Caco-2 (cell line): ENCODE measurements around the gene RAD51B. TPM values are rescaled to one million over a fixed set of nuclear protein-coding genes. Genes with fewer than 3 reads are reported as not detected.
A peak's percentile ranks its signal among the peaks of the same experiment; 100 is the strongest.

Experiments used
- BruUV-seq: library from RNA; stranded (reverse); fragments of 400-500 nt; replicated peaks from 2 replicates; lab custom pipeline; 2021; lab: Mats Ljungman, UMichigan
- CTCF ChIA-PET: fragments of 300-600 bp; sonication (Branson Sonifier 250); formaldehyde crosslinking; loops from one replicate; lab custom pipeline; 2022; ENCODE audit warnings: antibody characterized with exemption; lab: Charles Lee
- POLR2A ChIA-PET: fragments of 300-600 bp; sonication (Branson Sonifier 250); formaldehyde crosslinking; loops from one replicate; lab custom pipeline; 2022; ENCODE audit warnings: antibody characterized with exemption; lab: Charles Lee
- DNase-seq, 2 experiments: peaks; one replicate each; pipeline versions ENCODE4 v3.0.0 to v3.0.0-alpha.2; 2020 to 2022
- H3K27me3 ChIP-seq: replicated peaks from 2 replicates; pipeline ENCODE4 v1.6.0; 2011; ENCODE audit warnings: low read length; ENCODE audit not compliant: control insufficient read depth, insufficient read depth
- H3K36me3 ChIP-seq: 2 replicates; pipeline ENCODE4 v1.5.1; 2011; ENCODE audit warnings: low read length; ENCODE audit not compliant: control insufficient read depth, insufficient read depth
- H3K4me1 ChIP-seq: fragments of 250-450 bp; sonication (Bioruptor Pico); 2 replicates; pipeline ENCODE4 v1.5.1; 2020; ENCODE audit warnings: mild to moderate bottlenecking
- H3K4me3 ChIP-seq: 2 replicates; pipeline ENCODE4 v1.5.1; 2011; ENCODE audit warnings: low read depth, mild to moderate bottlenecking, control low read depth, low read length
- H3K9me3 ChIP-seq: fragments of 250-450 bp; sonication (Bioruptor Pico); 2 replicates; pipeline ENCODE4 v1.5.1; 2020; ENCODE audit warnings: mild to moderate bottlenecking, moderate library complexity
- H3K27ac Mint-ChIP-seq: one replicate; pipeline ENCODE4 v1.8.0; 2022; ENCODE audit warnings: mixed read lengths; ENCODE audit not compliant: unreplicated experiment
- H3K27me3 Mint-ChIP-seq: one replicate; pipeline ENCODE4 v1.8.0; 2022; ENCODE audit warnings: mixed read lengths; ENCODE audit not compliant: insufficient read depth, unreplicated experiment
- H3K36me3 Mint-ChIP-seq: one replicate; pipeline ENCODE4 v1.8.0; 2022; ENCODE audit warnings: mild to moderate bottlenecking, mixed read lengths; ENCODE audit not compliant: insufficient read depth, unreplicated experiment
- H3K4me1 Mint-ChIP-seq: one replicate; pipeline ENCODE4 v1.8.0; 2022; ENCODE audit warnings: low read depth, mixed read lengths; ENCODE audit not compliant: unreplicated experiment
- H3K4me3 Mint-ChIP-seq: one replicate; pipeline ENCODE4 v1.8.0; 2022; ENCODE audit warnings: mild to moderate bottlenecking, moderate library complexity, mixed read lengths; ENCODE audit not compliant: unreplicated experiment
- H3K9me3 Mint-ChIP-seq: one replicate; pipeline ENCODE4 v1.8.0; 2022; ENCODE audit warnings: mixed read lengths; ENCODE audit not compliant: unreplicated experiment
- intact Hi-C: fragments of 100-400 bp; cut with micrococcal nuclease; formaldehyde crosslinking; loops from one replicate; pipeline ENCODE4 v1.10.0; 2022; ENCODE audit not compliant: unreplicated experiment
- total RNA-seq: library from RNA; stranded (reverse); gene quantifications from 2 replicates; pipeline ENCODE4 v1.2.3, GENCODE V29; 2022
- TF ChIP-seq, protein P1 (sequence below), 2 experiments: fragments of 200-600 bp in 1 of 2; IDR thresholded peaks; 1 replicate in 1 of 2; 2 replicates in 1 of 2; pipeline versions ENCODE4 v1.5.1 to v1.8.0; 2011 to 2022; ENCODE audit warnings: antibody characterized with exemption in 1 of 2, control low read depth in 1 of 2, inconsistent platforms in 1 of 2, low read depth in 1 of 2, low read length in 1 of 2, mild to moderate bottlenecking in 1 of 2, moderate library complexity in 1 of 2; ENCODE audit not compliant: insufficient read depth in 1 of 2, severe bottlenecking in 1 of 2, unreplicated experiment in 1 of 2

RAD51B gene
- total RNA-seq, 1 experiment from 2014 or later, result 16.7 TPM

DNA sequence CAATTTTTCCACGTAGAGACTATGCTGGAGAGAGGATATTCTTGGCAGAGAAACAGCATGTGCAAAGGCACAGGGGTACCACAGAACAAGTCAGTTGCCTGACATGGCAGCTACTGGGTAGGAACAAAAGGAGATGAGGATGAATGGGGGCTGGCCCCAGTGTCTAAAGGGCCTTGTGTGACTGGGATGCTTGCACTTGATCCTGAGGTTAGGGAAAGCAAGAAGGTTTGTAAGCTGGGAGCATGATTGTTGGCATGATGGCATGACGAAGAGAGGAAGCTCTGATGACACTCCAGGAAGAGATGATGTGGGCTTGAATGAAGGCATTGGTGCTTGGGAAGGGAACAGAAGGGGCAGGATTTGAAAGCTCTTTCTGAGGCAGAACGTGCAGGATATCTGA lies 834.2 kb downstream of the RAD51B start:
- no peak overlapping the region for H3K4me3 Mint-ChIP-seq
- Histone ChIP-seq H3K36me3 (no peaks in the 10 kb centered on the region), H3K9me3 (no peaks in the 10 kb centered on the region), H3K27me3 (no peaks in the 10 kb centered on the region), H3K4me3 (no peak overlapping the region), H3K4me1 (peaks cover 28% of the 10 kb centered on the region)
- no peaks in the 10 kb centered on the region for H3K36me3 Mint-ChIP-seq
- POLR2A ChIA-PET, result no interaction called here
- peaks cover 23% of the 10 kb centered on the region for H3K4me1 Mint-ChIP-seq
- H3K9me3 Mint-ChIP-seq, result no peaks in the 10 kb centered on the region
- no TSS peak for BruUV-seq
- H3K27ac Mint-ChIP-seq, result peak overlapping the region; percentile 18
- CTCF ChIA-PET, result interaction anchor here (0.6 to 1.3 kb wide), 2 partner anchors 132 to 220 kb away, joined by 3 read pairs; no protein-coding TSS in a partner anchor
- TF ChIP-seq, protein P1, sequence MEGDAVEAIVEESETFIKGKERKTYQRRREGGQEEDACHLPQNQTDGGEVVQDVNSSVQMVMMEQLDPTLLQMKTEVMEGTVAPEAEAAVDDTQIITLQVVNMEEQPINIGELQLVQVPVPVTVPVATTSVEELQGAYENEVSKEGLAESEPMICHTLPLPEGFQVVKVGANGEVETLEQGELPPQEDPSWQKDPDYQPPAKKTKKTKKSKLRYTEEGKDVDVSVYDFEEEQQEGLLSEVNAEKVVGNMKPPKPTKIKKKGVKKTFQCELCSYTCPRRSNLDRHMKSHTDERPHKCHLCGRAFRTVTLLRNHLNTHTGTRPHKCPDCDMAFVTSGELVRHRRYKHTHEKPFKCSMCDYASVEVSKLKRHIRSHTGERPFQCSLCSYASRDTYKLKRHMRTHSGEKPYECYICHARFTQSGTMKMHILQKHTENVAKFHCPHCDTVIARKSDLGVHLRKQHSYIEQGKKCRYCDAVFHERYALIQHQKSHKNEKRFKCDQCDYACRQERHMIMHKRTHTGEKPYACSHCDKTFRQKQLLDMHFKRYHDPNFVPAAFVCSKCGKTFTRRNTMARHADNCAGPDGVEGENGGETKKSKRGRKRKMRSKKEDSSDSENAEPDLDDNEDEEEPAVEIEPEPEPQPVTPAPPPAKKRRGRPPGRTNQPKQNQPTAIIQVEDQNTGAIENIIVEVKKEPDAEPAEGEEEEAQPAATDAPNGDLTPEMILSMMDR (IDR thresholded peaks at IDR 0.05; ENCODE audit: insufficient read depth in 1 of 2, low read depth in 1 of 2, low read length in 1 of 2, severe bottlenecking in 1 of 2, unreplicated experiment in 1 of 2), result no peak
- intact Hi-C loops, result loop anchor here (10.0 kb wide), 1 partner anchor 169 kb away; no protein-coding TSS in a partner anchor
- no peaks in the 10 kb centered on the region for H3K27me3 Mint-ChIP-seq
- DNase-seq, result no peak

DNA sequence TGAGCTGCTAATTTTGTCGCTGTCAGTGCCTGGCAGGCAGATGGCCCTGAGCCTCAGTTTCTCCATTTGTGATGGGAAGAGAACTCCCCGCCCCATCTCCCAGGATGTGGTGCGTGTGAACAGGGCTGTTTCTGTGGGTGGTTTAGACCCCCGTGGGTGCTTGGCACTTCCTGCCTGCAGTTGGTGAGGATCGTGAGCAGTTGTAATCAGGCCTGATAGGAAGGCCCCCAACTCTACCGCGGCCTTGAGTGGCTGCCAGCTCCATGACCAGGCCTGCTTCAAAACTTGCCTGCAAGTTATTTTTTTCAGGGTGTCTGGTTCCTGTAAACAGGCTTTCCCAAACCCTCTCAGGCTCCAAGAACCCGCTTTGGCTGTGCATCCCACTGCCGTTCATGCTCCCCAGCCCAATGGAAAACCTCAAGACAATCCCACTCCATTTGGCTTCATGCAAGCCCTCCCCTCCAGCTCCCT lies 834.9 kb downstream of the RAD51B start:
- ChIA-PET POLR2A (no interaction called here), CTCF (interaction anchor here (0.5 to 1.3 kb wide), 3 partner anchors 25 to 175 kb away, joined by 3 to 4 read pairs (median 3); no protein-coding TSS in a partner anchor)
- Mint-ChIP-seq H3K9me3 (no peaks in the 10 kb centered on the region), H3K27me3 (no peaks in the 10 kb centered on the region), H3K36me3 (no peaks in the 10 kb centered on the region), H3K4me1 (peaks cover 25% of the 10 kb centered on the region), H3K27ac (no peak overlapping the region), H3K4me3 (no peak overlapping the region)
- Histone ChIP-seq H3K4me1 (peaks cover 35% of the 10 kb centered on the region), H3K9me3 (no peaks in the 10 kb centered on the region), H3K4me3 (no peak overlapping the region), H3K36me3 (no peaks in the 10 kb centered on the region), H3K27me3 (no peaks in the 10 kb centered on the region)
- intact Hi-C loops, result loop anchor here (10.0 kb wide), 1 partner anchor 170 kb away; no protein-coding TSS in a partner anchor
- BruUV-seq, result no TSS peak
- DNase-seq, result no peak
- TF ChIP-seq, protein P1 (IDR thresholded peaks at IDR 0.05; ENCODE audit: insufficient read depth in 1 of 2, low read depth in 1 of 2, low read length in 1 of 2, severe bottlenecking in 1 of 2, unreplicated experiment in 1 of 2), result no peak

DNA sequence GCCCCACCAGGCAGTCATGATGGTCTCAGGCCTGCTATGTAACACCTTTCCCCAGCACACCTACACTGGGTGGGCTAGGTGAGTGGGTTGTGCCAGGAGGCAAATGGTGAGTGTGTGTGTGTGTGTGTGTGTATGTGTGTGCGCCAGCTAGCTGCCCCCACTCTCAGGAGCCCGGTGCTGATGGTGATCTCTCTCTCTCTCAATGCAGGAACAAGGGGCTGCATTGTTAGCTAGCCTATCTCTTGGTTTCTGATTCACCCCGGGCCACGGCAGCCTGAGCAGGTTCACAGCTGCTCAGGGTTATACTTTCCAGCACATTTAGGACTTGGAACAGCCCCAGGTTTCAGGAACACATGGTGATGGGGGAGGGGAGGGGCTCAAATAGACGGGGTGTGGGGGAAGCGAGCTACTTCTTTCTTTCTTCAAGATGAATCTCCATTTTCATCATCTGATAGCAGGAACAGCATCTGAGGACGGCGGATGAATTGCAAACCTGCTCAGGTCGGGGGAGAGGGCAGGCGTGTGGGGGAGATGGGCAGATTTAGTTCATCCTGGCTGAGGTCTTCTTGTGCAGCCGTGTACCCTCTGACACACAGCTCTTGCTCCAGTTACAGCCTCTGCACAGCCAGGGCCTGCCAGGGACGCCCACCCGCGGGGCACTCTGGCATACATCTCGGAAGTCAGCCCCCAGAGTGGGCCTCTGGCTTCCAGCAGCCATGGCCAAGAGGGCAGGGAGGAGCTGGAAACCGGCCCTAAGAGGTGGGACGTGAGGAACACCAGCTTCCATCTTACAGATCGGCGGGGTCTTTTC lies 835.6 kb downstream of the RAD51B start:
- TF ChIP-seq, protein P1 (IDR thresholded peaks at IDR 0.05; ENCODE audit: insufficient read depth in 1 of 2, low read depth in 1 of 2, low read length in 1 of 2, severe bottlenecking in 1 of 2, unreplicated experiment in 1 of 2), result no peak
- CTCF ChIA-PET, result interaction anchor here (0.5 to 1.4 kb wide), 4 partner anchors 26 to 406 kb away, joined by 3 to 4 read pairs (median 4); no protein-coding TSS in a partner anchor
- no TSS peak for BruUV-seq
- no peaks in the 10 kb centered on the region for H3K9me3 Mint-ChIP-seq
- intact Hi-C loops, result loop anchor here (5.0 to 10.0 kb wide), 2 partner anchors 170 to 408 kb away; no protein-coding TSS in a partner anchor
- H3K27me3 Mint-ChIP-seq, result no peaks in the 10 kb centered on the region
- no peaks in the 10 kb centered on the region for H3K27me3 ChIP-seq
- H3K4me1 Mint-ChIP-seq, result peaks cover 25% of the 10 kb centered on the region
- no peak for DNase-seq
- no peaks in the 10 kb centered on the region for H3K36me3 Mint-ChIP-seq
- H3K4me1 ChIP-seq, result peaks cover 39% of the 10 kb centered on the region
- H3K36me3 ChIP-seq, result no peaks in the 10 kb centered on the region
- POLR2A ChIA-PET, result no interaction called here
- H3K4me3 ChIP-seq, result no peak overlapping the region
- no peak overlapping the region for H3K27ac Mint-ChIP-seq
- H3K4me3 Mint-ChIP-seq, result no peak overlapping the region
- no peaks in the 10 kb centered on the region for H3K9me3 ChIP-seq
